CD1c-positive myeloid dendritic cell (primary cell): Measurements from ENCODE around the gene SNRNP27.

ENCODE experiments used
- DNase-seq: peaks from one replicate; pipeline ENCODE4 v3.0.0-alpha.2; 2016; ENCODE audit errors: extremely low spot score

The SNRNP27 gene

GRCh38 chr2:69916106-69916505 is 22.4 kb downstream of the SNRNP27 start:
- DNase-seq, result peak; percentile 10

DNA sequence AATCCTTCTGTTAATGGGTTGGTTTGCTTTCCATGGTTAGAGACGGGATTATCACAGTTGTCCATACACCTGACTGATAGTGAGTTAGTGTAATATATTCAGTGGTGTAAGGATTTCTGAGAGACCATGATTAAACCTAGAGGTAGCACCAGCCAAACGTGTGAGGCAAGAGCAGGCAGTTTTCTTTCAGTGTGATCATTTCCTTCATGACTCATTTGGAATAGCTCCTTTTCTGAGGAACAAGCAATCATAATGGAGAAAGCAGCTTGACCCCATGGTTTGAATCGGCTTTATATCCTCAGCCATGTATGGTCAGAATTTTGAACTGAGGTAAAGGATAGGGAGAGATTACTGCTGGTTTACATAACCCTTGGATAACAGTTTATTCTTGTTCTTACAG is 24.1 kb downstream of the SNRNP27 start:
- DNase-seq, result peak; percentile 85

- peak; percentile 68 for DNase-seq
These were observed 24.6 kb downstream of the SNRNP27 start for GRCh38 chr2:69918401-69918800.

GRCh38 chr2:69923116-69923515 is 29.4 kb downstream of the SNRNP27 start:
- DNase-seq, result no peak

DNA sequence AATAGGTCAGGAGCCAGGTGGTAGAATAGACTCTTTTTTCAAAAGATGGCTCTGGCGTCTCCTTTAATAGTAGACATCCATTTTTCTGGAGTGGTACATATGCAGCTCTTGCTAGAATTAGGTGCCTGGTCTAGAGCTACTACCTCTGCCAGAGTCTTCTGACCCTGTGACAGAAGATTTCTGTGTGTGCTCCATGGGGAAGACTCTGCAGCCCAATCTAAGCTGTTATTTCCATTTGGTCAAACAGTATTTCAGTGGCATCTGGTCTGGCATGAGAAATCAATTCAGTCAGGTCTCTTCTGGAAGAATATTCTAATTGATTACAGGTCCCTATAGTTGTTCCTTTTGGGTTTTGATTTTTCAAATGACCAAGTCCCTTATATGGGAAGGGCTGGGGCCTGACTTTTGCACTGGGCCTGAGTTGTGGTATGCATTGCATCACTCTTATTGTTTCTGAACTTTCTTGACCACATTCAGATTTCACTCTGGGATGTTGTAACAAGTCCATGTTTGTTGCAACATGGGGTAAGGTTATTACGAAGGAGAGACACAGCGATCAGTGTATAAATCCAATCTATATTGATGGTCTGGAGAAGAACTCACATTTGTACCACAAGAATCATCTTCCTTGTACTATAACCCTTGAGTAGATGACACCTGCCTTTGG is 33.2 kb downstream of the SNRNP27 start:
- DNase-seq, result peak; percentile 48

DNA sequence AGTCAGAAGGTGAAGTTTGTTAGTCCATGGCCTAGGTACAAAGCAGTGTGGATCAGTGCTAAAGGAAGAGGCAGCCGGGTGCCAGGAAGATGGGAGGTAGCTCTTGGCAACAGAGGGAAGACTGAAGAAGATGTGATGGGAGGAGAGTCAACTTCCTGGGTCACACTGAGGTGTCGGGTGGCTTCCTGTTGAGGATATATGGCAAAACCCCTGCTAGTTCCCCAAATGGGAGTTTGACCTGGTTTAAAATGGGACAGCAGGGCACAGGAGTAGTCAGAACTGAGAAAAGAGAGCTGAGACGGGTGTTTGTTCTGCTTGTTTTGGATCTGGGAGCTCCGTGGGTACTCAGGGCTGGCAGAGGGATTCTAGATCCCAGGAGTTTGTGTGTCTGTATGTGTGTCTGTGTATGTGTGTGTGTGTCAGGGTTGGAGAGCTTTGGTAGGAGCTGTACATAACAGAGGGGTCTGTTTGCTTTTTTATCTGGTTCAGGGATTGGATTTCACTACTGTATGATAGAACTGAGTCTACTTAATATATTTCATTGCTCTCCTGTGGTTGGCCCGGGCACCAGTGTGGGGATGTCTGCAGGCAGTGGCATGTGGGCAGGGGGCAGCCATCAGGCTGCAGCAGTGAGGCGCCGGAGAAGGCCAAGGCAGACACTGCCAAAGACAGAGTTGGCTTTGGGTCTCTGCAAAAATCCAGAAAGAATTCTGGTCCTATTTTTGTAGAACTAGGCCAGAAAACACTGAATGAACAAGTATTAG is 38.3 kb downstream of the SNRNP27 start:
- DNase-seq, result peak; percentile 64

DNA sequence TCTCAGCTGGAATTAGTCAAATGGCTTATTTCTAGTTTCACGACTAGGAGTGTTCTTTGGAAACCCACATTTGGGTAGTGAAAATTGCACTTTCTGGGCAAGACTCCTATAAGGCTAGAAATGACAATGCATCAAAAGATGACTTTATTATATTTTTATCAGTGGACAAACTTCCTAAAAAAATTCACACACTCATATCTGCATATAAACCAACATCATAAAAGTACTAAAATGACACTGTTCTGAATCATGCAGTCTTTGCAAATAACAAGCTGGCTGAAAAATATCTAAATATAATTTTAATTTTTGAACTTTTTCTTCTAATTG is 38.8 kb downstream of the SNRNP27 start:
- peak; percentile 43 for DNase-seq

GRCh38 chr2:69933254-69933828 is 39.6 kb downstream of the SNRNP27 start:
- peak; percentile 80 for DNase-seq

DNA sequence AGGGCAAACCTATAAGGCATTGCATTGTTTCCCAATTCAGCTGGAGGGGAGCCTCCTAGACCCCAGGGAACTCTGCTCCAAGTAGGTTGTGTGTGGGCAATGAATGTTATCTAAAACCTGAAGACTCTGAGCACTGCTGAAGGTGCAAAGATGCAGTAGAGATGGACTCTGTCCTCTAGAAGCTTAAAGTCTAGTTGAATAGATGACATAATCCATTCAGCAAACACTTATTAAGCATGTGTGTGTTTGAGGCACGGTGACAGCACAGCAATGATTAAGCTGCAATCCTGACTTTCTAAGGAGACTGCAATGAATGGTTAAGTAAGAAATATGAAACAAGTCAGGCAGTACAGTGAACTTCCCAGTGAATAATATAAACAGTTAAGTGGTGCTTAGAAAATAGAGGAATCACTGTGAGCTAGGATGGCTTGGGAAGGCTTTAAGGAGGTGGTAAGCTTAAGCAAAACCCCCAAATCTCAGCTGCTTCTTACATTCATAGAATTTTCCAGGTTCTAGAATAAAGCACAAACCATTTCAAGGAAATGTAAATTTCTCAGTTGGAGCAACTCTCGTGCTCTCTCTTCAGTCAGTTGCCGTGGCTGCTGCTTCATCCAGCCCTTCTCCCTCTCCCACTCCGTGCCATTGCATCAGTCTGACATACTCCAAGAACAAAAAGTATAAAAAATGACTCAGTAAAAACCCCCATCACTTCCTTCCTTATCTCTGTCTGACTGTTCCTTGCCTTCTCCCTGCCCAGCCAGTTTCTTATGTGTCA is 40.3 kb downstream of the SNRNP27 start:
- peak; percentile 90 for DNase-seq

DNA sequence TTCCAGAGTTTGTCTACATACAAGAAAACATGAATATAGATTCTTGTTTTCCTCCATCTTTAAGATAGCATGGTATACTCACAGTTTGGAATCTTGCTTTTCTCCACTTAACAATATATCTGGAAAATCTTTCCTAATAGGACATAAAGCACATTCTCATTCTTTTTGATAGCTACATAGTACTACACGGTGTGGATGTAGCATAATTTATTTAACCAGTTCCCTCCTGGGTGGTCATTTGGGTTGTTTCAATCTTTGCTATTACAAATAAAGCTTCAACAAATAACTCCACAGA is 40.8 kb downstream of the SNRNP27 start:
- DNase-seq, result no peak

GRCh38 chr2:69935011-69935410 is 41.3 kb downstream of the SNRNP27 start:
- no peak for DNase-seq

DNA sequence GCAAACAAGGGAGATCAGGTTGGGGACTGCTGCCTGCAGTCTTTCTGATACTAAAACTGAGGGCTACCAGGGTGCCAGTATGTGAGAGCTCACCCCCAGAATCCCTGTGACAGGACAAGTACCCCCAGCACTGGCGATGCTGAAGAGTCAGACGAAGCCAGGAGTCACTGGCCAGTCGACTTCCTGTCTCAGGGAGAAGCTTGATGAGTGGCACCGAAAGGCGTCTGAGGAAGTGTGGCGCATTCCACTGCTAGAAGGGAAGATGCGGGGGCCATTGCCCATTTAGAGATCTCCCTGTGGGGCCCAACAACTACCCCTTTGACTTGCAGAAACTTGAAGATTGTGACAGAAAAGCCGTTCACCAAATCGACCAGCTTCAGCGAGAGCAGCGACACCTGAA is 43.1 kb downstream of the SNRNP27 start:
- peak; percentile 55 for DNase-seq

DNA sequence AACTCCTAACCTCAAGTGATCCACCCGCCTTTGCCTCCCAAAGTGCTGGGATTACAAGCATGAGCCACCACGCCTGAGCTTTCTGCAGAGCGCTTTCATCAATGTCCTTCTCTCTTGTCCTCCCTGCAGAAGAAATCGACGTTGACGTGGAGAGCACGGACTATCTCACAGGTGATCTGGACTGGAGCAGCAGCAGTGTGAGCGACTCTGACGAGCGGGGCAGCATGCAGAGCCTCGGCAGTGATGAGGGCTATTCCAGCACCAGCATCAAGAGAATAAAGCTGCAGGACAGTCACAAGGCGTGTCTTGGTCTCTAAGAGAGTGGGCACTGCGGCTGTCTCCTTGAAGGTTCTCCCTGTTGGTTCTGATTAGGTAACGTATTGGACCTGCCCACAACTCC is 44.2 kb downstream of the SNRNP27 start:
- no peak for DNase-seq

- no peak for DNase-seq
These were observed 46.0 kb downstream of the SNRNP27 start for GRCh38 chr2:69939722-69940121.

GRCh38 chr2:69940691-69941090 is 46.9 kb downstream of the SNRNP27 start:
- DNase-seq, result no peak

DNA sequence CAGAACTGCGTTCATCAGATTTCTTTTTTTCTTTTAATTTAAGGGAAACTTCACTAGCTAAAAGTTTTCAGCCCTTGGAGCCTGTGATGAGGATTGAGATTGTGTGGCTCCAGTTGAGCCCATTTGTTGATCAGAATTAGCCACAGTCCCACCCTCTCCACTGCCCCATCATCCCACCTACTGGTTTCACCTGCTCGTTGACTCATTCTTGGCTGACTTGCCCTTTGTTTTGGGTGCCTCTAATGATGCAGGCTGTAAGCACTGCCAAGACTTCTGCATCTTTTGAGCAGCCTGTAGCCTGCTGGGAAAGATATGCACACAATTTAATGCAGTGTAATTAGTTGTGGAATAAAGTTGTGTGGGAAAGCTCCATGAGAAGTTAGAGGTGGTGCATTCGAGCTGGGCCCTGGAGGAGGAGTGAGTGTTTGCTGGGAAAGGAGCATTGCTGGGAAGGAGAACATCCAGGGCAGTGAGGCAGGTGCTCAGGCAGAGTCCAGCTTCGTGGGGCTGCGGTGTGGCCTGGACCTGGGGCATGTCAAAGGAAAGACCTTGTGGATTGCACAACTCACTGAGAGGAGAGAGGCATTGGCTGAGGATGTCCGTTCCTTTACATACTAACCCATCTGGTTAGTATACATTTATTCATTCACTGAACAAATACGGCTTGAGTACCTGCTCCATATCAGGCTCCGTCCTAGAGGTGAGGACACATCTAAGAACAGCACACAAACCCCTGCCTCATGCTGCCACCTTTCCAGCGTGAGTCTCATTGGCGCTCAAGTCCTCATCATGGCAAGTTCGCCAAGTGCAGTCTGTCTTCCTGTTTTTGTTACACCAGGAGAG is 49.5 kb downstream of the SNRNP27 start:
- DNase-seq, result no peak

GRCh38 chr2:69943843-69944525 is 50.2 kb downstream of the SNRNP27 start:
- DNase-seq, result peak; percentile 53

GRCh38 chr2:69944756-69945155 is 51.0 kb downstream of the SNRNP27 start:
- DNase-seq, result no peak

- peak; percentile 77 for DNase-seq
These were observed 51.7 kb downstream of the SNRNP27 start for GRCh38 chr2:69945441-69945840.

- no peak for DNase-seq
These were observed 52.2 kb downstream of the SNRNP27 start for GRCh38 chr2:69945941-69946340.
